Kasumi-1 (cell line): ENCODE measurements around the gene ANKRD18A.
A peak's percentile ranks its signal among the peaks of the same experiment; 100 is the strongest.

Experiments used
- DNase-seq, 2 experiments: peaks; one replicate each; lab custom pipeline; 2025; lab: John Stamatoyannopoulos, UW

ANKRD18A gene

GRCh38 chr9:38620483-38621433 lies at the start of gene ANKRD18A:
TSS of gene ANKRD18A (minus strand) at chr9:38620596. CDS start at chr9:38620285, 311 bp downstream.
- no peak for DNase-seq

GRCh38 chr9:38668791-38669466 lies 48.5 kb upstream of the ANKRD18A start:
- no peak for DNase-seq

GRCh38 chr9:38662763-38663593 lies 42.6 kb upstream of the ANKRD18A start:
- DNase-seq: no peak

- DNase-seq: no peak
These were observed 39.1 kb upstream of the ANKRD18A start for GRCh38 chr9:38659538-38659937.

- DNase-seq: no peak
These were observed 36.5 kb upstream of the ANKRD18A start for GRCh38 chr9:38656896-38657295.

- DNase-seq: no peak
These were observed 32.1 kb upstream of the ANKRD18A start for GRCh38 chr9:38652486-38652885.

GRCh38 chr9:38652044-38652443 lies 31.6 kb upstream of the ANKRD18A start:
- DNase-seq: no peak

GRCh38 chr9:38651400-38652042 lies 31.1 kb upstream of the ANKRD18A start:
- no peak for DNase-seq

- no peak for DNase-seq
These were observed 30.2 kb upstream of the ANKRD18A start for GRCh38 chr9:38650564-38650963.

- DNase-seq: no peak
These were observed 29.5 kb upstream of the ANKRD18A start for GRCh38 chr9:38649731-38650363.

- DNase-seq: no peak
These were observed 24.2 kb upstream of the ANKRD18A start for GRCh38 chr9:38644601-38645000.

- no peak for DNase-seq
These were observed 23.4 kb upstream of the ANKRD18A start for GRCh38 chr9:38643815-38644173.

- DNase-seq: no peak
These were observed 22.8 kb upstream of the ANKRD18A start for GRCh38 chr9:38642951-38643814.

- DNase-seq: peak; percentile 59 to 75
These were observed 21.8 kb upstream of the ANKRD18A start for GRCh38 chr9:38641985-38642864.

GRCh38 chr9:38641142-38641541 lies 20.7 kb upstream of the ANKRD18A start:
- no peak for DNase-seq

GRCh38 chr9:38639577-38639940 lies 19.2 kb upstream of the ANKRD18A start:
- DNase-seq: no peak

- no peak for DNase-seq
These were observed 18.6 kb upstream of the ANKRD18A start for GRCh38 chr9:38638881-38639576.

GRCh38 chr9:38634315-38634714 lies 13.9 kb upstream of the ANKRD18A start:
- DNase-seq: no peak

GRCh38 chr9:38629511-38629910 lies 9.1 kb upstream of the ANKRD18A start:
- no peak for DNase-seq
